C4-2B (cell line): ENCODE results near the gene ST6GAL2.

Source experiments
- H3K27ac ChIP-seq: fragments of 450-650 bp; 2 replicates; pipeline ENCODE4 v1.5.1; 2017
- CTCF ChIP-seq: fragments of 450-650 bp; conservative IDR thresholded peaks from 2 replicates; pipeline ENCODE4 v1.5.1; 2017; ENCODE audit warnings: mild to moderate bottlenecking
- ZFX ChIP-seq: fragments of 450-650 bp; IDR thresholded peaks from 2 replicates; pipeline ENCODE4 v1.6.1; 2017

The ST6GAL2 gene

GRCh38 chr2:106771811-106772210 is 114.2 kb downstream of the ST6GAL2 start:
- TF ChIP-seq CTCF (no peak), ZFX (no peak)
- no peak overlapping the region for H3K27ac ChIP-seq

DNA sequence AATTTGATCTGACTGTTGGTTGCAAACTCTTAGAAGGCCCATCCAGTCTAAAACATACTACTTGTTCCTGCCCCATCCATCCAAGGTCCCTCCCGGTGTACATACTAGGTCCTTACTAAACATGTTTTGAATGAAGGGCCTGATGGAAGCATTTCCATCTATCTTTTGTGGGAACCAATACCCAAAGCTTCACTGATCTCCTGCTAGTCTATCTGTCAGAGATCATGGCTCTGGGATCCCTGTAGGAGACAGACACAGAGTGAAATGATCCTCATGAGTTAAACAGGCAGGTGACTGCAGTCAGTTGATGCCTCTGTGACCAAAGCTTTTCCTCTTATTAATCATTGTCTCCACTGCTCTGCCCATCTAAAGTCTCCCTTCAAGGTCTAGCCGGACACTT is 115.0 kb downstream of the ST6GAL2 start:
- no peak overlapping the region for H3K27ac ChIP-seq
- TF ChIP-seq ZFX = no peak

DNA sequence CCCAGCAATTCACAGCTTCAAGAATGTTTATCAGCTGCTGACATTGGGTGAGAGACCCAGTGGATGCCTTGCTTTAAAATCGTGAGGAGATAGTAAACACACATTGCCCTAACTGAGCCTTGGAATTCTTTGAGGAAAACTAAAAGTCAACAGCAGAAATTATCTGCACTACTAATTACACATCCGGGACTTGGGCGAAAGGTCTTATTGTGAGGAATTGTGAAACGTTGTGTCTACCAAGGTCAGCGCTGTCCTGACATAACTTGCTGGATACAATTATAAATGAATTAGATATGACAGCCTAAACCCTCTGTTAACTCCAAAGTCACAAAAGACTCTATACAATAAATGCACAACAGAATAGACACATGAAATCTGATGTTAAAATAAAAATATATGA is 121.4 kb downstream of the ST6GAL2 start:
- no peak for TF ChIP-seq CTCF
- TF ChIP-seq ZFX = no peak
- no peak overlapping the region for H3K27ac ChIP-seq

DNA sequence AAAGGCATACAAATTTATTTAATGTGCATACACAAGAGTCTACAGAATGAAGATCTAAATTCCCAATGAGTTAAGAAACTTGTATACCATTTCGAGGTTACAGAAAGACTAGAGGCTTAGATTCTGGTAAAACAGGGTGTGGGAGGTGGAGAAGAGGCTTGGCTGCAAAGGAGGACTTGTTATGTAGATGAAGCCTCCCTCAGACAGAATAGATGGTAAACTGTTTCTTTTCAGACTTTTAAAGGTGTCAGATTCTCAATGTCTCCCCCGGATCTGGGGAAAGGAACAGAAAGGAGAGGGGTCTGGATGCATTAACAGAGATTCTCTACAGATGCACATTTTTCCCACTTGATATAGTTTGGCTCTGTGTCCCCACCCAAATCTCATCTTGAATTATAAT is 126.0 kb downstream of the ST6GAL2 start:
- no peak overlapping the region for H3K27ac ChIP-seq
- TF ChIP-seq CTCF (no peak), ZFX (no peak)

DNA sequence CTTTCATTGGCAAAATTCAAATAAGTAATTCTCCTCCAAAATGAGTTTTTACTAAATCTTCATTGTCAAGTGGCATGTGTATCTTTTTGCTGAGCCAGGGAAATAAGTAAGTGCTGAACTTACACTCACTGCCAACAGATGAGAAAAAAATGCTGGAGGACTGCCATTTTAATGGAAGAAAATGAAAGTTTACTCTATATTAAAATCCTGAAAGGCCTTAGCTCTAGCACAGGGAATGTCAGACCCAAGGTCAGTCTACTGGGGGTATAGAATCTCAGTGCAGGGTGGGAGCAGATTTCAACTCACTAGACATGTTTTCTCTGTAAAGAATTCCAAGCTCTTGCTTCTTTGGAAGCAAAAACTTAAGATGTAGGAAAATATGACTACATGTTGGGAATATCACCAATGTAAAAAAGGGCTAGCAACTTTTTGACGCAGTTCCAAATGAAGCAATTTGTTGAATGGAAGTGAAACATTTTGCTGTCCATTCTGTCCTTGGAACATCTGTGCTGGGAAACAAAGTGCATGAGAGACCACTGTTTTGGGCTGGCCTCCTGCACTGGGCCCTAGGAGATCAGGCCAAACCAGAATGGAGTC is 127.0 kb downstream of the ST6GAL2 start:
- no peak overlapping the region for H3K27ac ChIP-seq
- no peak for TF ChIP-seq ZFX
- TF ChIP-seq CTCF = no peak
